ENCODE data around the gene TLR2.

- TF ChIP-seq, protein P1, sequence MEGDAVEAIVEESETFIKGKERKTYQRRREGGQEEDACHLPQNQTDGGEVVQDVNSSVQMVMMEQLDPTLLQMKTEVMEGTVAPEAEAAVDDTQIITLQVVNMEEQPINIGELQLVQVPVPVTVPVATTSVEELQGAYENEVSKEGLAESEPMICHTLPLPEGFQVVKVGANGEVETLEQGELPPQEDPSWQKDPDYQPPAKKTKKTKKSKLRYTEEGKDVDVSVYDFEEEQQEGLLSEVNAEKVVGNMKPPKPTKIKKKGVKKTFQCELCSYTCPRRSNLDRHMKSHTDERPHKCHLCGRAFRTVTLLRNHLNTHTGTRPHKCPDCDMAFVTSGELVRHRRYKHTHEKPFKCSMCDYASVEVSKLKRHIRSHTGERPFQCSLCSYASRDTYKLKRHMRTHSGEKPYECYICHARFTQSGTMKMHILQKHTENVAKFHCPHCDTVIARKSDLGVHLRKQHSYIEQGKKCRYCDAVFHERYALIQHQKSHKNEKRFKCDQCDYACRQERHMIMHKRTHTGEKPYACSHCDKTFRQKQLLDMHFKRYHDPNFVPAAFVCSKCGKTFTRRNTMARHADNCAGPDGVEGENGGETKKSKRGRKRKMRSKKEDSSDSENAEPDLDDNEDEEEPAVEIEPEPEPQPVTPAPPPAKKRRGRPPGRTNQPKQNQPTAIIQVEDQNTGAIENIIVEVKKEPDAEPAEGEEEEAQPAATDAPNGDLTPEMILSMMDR (conservative IDR thresholded peaks at IDR 0.05; ENCODE audit: low read depth, low read length), result no peak
- TF ChIP-seq EZH2 (IDR thresholded peaks at IDR 0.05; ENCODE audit: borderline replicate concordance, low read depth, low read length, poor library complexity, severe bottlenecking), result no peak
These were observed 36.1 kb upstream of the TLR2 start for GRCh38 chr4:153647975-153648374.
